Testis (tissue), 3 donors: ENCODE data around the gene HOXA3. TPM values are rescaled to one million over a fixed set of nuclear protein-coding genes. Genes with fewer than 3 reads are reported as not detected.

Experiments used
- DNase-seq: peaks from one replicate; pipeline ENCODE4 v3.0.0-alpha.2; 2019
- H3K27ac ChIP-seq, 2 donors: fragments of 200-600 bp; sonication (generic); one replicate each; pipeline ENCODE4 v1.5.1; 2019
- H3K27me3 ChIP-seq: fragments of 200-600 bp; sonication (generic); one replicate; pipeline ENCODE4 v1.5.1; 2019
- H3K36me3 ChIP-seq: fragments of 200-600 bp; sonication (generic); one replicate; pipeline ENCODE4 v1.5.1; 2017; ENCODE audit warnings: low read depth; ENCODE audit errors: missing control alignments
- H3K4me1 ChIP-seq: fragments of 200-600 bp; sonication (generic); one replicate; pipeline ENCODE4 v1.5.1; 2019
- H3K4me3 ChIP-seq, 2 donors: fragments of 200-600 bp; sonication (generic); one replicate each; pipeline ENCODE4 v1.5.1; 2017 to 2019
- H3K9me3 ChIP-seq: fragments of 200-600 bp; sonication (generic); one replicate; pipeline ENCODE4 v1.5.1; 2017
- CTCF ChIP-seq, 3 experiments: fragments of 450-650 bp in 2 of 3; fragments of 200-600 bp in 1 of 3; sonication (generic) in 1 of 3; IDR thresholded peaks; one replicate each; pipeline ENCODE4 v1.5.1; 2016 to 2019; ENCODE audit warnings: antibody characterized with exemption in 3 of 3, mild to moderate bottlenecking in 2 of 3, moderate library complexity in 1 of 3
- POLR2A ChIP-seq: fragments of 450-650 bp; IDR thresholded peaks from one replicate; pipeline ENCODE4 v1.6.1; 2017; ENCODE audit warnings: antibody characterized with exemption, mild to moderate bottlenecking, moderate library complexity
- WGBS, 2 donors: methylation state at CpG; one replicate each; pipeline ENCODE4 v1.1.5; 2018; 5-methylcytosine and 5-hydroxymethylcytosine counted together
- intact Hi-C: fragments of 100-400 bp; cut with DNase I; formaldehyde crosslinking; loops from one replicate; pipeline ENCODE4 v1.15.1; 2023; ENCODE audit warnings: low total_unique reads
- polyA plus RNA-seq: library from polyadenylated mRNA; stranded (reverse); fragments of 350-450 nt; fragmentation: Illumina TruSeq; extraction: RNeasy Lipid Tissue Mini Kit (QIAGEN cat#74804); gene quantifications from one replicate; pipeline ENCODE4 v1.2.3, GENCODE V29; 2014; ENCODE audit warnings: low read depth, low replicate concordance; ENCODE audit not compliant: insufficient read depth
- total RNA-seq, 2 donors: library from RNA; depleted of rRNA; stranded (reverse); fragments of >200 nt; gene quantifications; one replicate each; pipeline ENCODE4 v1.2.3, GENCODE V29; 2016

Gene HOXA3
- total and polyA plus RNA-seq, 3 donors from 2014 or later: 0.93 to 2.8 (median 2.4) TPM

- no peak for DNase-seq
- intact Hi-C loops: no loop called here
- Histone ChIP-seq H3K4me1 (peaks cover 4% of the 10 kb centered on the region), H3K27me3 (peaks cover 9% of the 10 kb centered on the region), H3K9me3 (no peaks in the 10 kb centered on the region), H3K27ac (no peak overlapping the region), H3K4me3 (no peak overlapping the region), H3K36me3 (no peaks in the 10 kb centered on the region)
- 38 to 51% methylated on average over 9 to 13 of the region's 13 CpGs for WGBS, 2 donors
- TF ChIP-seq CTCF (IDR thresholded peaks at IDR 0.05) (no peak), POLR2A (no peak)
These were observed 2.4 kb downstream of the HOXA3 start for GRCh38 chr7:27149842-27150567.

DNA sequence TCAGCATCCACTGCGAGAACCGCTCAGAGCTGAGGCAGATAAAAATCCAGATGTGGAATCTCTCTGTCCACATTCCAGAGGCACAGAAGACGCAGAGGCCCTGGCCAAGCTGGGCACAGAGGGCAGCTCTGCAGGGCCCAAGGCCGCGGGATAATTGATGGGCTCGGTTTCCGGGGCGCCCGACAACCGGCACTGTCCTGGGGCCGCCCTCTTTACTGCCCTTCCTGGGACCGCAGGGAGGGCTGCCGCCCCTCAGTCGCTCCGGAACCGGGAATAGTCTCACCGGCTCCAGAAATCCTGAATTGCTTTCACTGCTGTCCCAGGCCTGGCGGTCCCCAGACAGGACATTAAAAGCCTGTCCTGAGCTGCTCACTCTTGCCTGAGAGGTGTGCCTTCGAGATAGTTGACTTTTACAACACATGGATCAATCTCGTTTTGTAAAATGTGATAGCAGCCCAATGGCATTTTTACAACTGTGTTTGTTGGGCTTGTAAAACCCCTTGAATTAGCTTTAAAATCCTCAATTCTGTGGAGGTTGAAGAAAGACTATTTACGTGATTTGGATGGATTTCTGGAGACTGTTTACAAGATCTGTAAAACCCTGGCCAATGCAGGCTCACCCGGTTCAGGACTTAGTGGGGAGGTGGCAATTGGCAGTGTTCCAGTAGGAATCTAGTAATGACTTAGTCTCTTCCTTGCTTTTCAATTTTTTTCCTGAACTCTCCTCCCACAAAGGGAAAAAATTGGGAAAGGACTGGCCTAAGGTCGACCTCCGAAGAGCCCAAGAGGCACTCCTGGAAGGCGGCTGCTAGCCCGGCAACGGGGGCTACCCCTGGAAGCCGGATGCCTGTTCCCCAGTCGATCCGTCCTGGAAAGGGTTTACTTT, 3.4 kb downstream of the HOXA3 start:
- Histone ChIP-seq H3K4me3 (no peak overlapping the region), H3K27ac (no peak overlapping the region), H3K36me3 (no peaks in the 10 kb centered on the region), H3K4me1 (peaks cover 2% of the 10 kb centered on the region), H3K9me3 (no peaks in the 10 kb centered on the region), H3K27me3 (peaks cover 9% of the 10 kb centered on the region)
- peak; percentile 9 for DNase-seq
- intact Hi-C loops: no loop called here
- TF ChIP-seq CTCF (IDR thresholded peaks at IDR 0.05) (no peak), POLR2A (no peak)
- 33 to 42% methylated on average over 23 to 30 of the region's 30 CpGs for WGBS, 2 donors

DNA sequence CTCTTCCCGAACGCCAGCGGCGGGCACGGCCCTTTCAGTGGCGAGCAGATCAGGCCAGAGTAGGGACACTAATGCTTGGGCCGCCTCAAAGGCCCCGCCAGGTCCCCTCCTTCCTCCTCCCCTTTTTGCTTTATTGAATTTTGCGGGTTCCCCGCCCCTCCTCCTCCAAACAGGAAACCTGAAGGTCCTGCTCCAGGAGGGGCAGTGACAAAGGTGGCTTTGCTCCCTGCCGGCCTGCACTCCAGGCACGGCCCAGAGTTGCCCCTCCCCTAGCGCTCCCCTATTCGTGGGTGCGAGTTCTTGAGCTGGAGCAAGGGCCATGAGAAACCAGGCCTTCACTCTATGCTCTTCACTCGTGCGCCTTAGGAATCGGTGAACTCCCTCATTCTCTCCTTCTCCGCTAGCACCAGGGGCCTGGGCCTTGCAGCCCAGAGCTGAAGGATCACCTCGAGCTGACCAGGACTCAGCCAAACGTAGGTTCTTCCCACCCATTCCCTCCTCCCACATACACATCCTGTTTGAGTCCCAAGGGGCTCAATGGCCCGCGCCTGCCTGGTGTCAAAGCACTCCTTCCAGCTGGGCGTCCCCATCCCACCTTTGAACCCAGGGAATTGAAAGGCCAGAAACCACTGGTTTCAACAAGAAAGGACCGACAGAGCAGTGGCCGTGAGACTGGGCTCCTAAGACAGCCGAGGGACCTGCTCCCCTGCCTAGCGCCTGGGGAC, 4.2 kb downstream of the HOXA3 start:
- intact Hi-C loops: no loop called here

More for the DNA sequence above, 4.2 kb downstream of the HOXA3 start:
- Histone ChIP-seq H3K27ac (no peak overlapping the region), H3K4me3 (peak overlapping the region in 1 of 2 donors; percentile 0), H3K27me3 (peaks cover 1% of the 10 kb centered on the region), H3K36me3 (no peaks in the 10 kb centered on the region), H3K4me1 (peaks cover 4% of the 10 kb centered on the region), H3K9me3 (no peaks in the 10 kb centered on the region)
- 16 to 18% methylated on average over 12 to 28 of the region's 28 CpGs for WGBS, 2 donors
- TF ChIP-seq CTCF (IDR thresholded peaks at IDR 0.05) (no peak), POLR2A (no peak)
- DNase-seq: peak; percentile 6
